Measurements from ENCODE around the gene NLE1. TPM values are rescaled to one million over a fixed set of nuclear protein-coding genes. Genes with fewer than 3 reads are reported as not detected.
"Not testable (repeated sequence)": the region's sequence is repeated elsewhere in the genome, so short reads cannot be mapped to it uniquely, and the experiment has no call there.

The NLE1 gene
- total RNA-seq, 3 donors from 2014 or later: 9.0 to 13.6 (median 12.1) TPM

DNA sequence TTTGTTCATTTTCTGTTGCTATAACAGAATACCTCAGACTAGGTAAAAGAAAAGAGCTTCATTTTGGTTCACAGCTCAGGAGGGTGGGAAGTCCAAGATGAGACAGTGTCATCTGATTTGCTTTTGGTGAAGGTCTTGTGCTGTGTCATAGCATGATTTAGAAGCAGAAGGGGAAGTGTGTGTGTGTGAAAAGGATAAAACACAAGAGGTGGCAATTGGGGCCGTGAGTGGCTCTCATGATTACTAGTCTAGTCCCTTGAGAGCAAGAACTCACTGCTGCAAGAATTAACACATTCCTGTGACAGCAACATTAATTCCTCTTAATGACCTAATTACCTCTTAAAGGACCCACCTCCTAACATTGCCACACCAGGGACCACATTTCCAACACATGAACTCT is 43.7 kb upstream of the NLE1 start:
- DNase-seq (no peak), ATAC-seq (no peak)
- TF ChIP-seq, protein P1, sequence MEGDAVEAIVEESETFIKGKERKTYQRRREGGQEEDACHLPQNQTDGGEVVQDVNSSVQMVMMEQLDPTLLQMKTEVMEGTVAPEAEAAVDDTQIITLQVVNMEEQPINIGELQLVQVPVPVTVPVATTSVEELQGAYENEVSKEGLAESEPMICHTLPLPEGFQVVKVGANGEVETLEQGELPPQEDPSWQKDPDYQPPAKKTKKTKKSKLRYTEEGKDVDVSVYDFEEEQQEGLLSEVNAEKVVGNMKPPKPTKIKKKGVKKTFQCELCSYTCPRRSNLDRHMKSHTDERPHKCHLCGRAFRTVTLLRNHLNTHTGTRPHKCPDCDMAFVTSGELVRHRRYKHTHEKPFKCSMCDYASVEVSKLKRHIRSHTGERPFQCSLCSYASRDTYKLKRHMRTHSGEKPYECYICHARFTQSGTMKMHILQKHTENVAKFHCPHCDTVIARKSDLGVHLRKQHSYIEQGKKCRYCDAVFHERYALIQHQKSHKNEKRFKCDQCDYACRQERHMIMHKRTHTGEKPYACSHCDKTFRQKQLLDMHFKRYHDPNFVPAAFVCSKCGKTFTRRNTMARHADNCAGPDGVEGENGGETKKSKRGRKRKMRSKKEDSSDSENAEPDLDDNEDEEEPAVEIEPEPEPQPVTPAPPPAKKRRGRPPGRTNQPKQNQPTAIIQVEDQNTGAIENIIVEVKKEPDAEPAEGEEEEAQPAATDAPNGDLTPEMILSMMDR (IDR thresholded peaks at IDR 0.05): no peak
- intact Hi-C loops (cut with DNase I, micrococcal nuclease): no loop called here
- H3K9me3 ChIP-seq: no peaks in the 10 kb centered on the region
- H3K4me1 ChIP-seq (ENCODE audit: low read depth): no peaks in the 10 kb centered on the region
- no peak overlapping the region for H3K4me3 ChIP-seq
- H3K36me3 ChIP-seq (ENCODE audit: low read depth): no peaks in the 10 kb centered on the region

DNA sequence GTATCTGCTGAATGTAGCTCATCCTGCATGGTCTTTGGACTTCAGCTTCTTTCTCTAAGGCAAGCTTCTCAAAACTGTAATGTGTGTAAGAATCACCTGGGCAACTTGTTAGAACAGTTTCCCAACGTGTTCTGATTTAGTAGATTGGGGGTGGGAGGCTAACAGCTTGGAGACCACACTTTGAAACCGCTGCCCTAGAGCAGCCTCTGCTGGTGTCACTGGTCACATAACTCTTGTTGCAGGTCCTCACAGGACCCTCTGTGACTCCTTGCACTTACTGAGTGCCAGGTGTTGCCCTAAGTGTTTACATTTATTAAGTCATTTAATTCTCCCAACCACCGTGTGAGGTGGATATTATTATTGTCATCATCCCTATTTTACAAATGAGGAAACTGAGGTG is 42.2 kb upstream of the NLE1 start:
- TF ChIP-seq, protein P1 (IDR thresholded peaks at IDR 0.05): no peak
- H3K4me3 ChIP-seq: no peak overlapping the region
- DNase-seq: no peak
- H3K9me3 ChIP-seq: no peaks in the 10 kb centered on the region
- intact Hi-C loops (cut with DNase I, micrococcal nuclease): no loop called here
- no peaks in the 10 kb centered on the region for H3K4me1 ChIP-seq (ENCODE audit: low read depth)
- no peak for ATAC-seq
- no peaks in the 10 kb centered on the region for H3K36me3 ChIP-seq (ENCODE audit: low read depth)

DNA sequence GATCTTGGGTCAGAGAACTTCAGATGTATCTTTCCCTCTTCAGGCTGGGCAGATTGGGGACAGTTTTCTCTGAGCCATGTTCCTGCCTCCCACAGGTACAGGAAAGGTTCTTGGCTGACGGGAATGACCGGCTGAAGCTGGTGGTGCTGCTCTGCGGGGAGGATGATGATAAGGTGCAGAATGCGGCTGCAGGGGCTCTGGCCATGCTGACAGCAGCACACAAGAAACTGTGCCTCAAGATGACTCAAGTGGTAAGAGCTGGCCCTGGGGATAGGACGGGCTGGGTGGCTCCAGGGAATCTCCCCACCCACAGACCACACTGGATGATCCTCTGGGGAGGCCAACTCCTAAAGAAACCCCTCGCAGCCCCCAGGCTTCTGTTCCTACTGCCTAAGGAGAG is 41.2 kb upstream of the NLE1 start:
- TF ChIP-seq, protein P1 (IDR thresholded peaks at IDR 0.05): no peak
- DNase-seq (no peak), ATAC-seq (no peak)
- Histone ChIP-seq H3K4me3 (no peak overlapping the region), H3K9me3 (no peaks in the 10 kb centered on the region), H3K4me1 (ENCODE audit: low read depth) (no peaks in the 10 kb centered on the region), H3K36me3 (ENCODE audit: low read depth) (no peaks in the 10 kb centered on the region)
- intact Hi-C loops (cut with DNase I, micrococcal nuclease): no loop called here

DNA sequence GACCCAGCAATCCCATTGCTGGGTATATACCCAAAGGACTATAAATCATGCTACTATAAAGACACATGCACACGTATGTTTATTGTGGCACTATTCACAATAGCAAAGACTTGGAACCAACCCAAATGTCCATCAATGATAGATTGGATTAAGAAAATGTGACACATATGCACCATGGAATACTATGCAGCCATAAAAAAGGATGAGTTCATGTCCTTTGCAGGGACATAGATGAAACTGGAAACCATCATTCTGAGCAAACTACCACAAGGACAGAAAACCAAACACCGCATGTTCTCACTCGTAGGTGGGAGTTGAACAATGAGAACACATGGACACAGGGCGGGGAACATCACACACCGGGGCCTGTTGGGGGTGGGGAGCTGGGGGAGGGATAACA is 37.3 kb upstream of the NLE1 start:
- DNase-seq; H3K36me3 ChIP-seq (ENCODE audit: low read depth); H3K4me3 ChIP-seq; H3K9me3 ChIP-seq; ATAC-seq; H3K4me1 ChIP-seq (ENCODE audit: low read depth): not testable (repeated sequence)
- intact Hi-C loops (cut with DNase I, micrococcal nuclease): loop anchor here in 1 of 2 donors (10.0 kb wide), 1 partner anchor 355 kb away; the partner anchor contains the start of gene SLFN12L

DNA sequence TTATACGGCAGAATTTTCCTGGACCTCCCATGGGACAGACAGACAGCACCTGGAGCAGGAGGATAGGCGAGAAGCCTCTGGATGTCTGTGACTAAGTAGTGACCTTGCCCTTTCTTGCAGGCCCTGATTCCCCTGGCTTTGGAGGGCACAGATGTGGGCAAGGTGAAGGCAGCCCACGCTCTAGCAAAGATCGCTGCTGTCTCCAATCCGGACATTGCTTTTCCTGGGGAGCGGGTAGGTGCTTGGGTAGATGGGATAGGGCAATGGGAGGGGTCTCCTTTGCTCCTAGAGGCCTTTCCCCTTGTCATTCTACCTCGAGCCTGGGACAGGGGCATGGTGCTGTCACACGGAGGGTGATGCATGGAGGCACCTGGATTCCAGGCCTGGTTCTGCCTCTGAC is 34.8 kb upstream of the NLE1 start:
- ATAC-seq: no peak
- no peak for DNase-seq
- Histone ChIP-seq H3K36me3 (ENCODE audit: low read depth) (no peaks in the 10 kb centered on the region), H3K9me3 (no peaks in the 10 kb centered on the region), H3K4me1 (ENCODE audit: low read depth) (no peaks in the 10 kb centered on the region), H3K4me3 (no peak overlapping the region)
- TF ChIP-seq, protein P1 (IDR thresholded peaks at IDR 0.05): no peak
- intact Hi-C loops (cut with DNase I, micrococcal nuclease): loop anchor here in 1 of 2 donors (10.0 kb wide), 1 partner anchor 358 kb away; the partner anchor contains the start of gene SLFN12L

DNA sequence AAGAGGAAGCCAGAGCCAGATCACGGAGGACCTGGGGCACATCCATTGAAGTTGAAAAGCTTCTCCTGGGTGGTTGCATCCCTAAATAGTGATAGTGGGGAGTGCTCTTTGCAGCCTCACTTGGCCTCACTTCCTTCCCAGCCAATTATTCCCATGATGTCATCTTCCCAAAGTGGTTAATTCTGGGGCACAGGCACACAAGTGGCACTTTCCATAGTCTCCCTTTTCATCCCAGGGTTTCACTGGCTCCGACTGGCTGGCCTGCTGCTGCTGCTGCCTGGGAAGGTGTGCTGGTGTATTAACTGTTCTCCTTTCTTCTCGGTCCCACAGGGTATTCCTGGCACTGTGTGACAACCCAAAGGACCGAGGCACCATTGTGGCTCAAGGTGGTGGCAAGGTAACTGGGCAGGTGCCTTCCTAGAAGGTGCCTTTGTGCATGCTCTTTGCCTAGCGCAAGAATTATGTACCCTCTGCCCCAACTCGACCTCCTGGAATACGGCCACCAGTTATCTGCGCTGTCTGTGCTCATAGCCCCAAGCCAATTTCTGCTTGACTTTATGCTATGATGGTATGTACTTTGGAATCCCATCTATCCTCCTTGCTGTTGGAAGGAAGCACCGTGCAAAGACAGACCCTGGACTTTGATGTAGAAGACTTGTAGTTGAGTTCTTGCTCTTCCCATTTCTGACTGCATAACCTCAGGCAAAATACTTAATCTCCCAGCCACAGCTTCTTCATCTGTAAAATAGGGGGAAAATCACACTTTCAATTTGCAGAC is 33.7 kb upstream of the NLE1 start:
- ATAC-seq (no peak), DNase-seq (no peak)
- TF ChIP-seq, protein P1 (IDR thresholded peaks at IDR 0.05): no peak
- Histone ChIP-seq H3K9me3 (no peaks in the 10 kb centered on the region), H3K4me1 (ENCODE audit: low read depth) (no peaks in the 10 kb centered on the region), H3K4me3 (no peak overlapping the region), H3K36me3 (ENCODE audit: low read depth) (no peaks in the 10 kb centered on the region)
- intact Hi-C loops (cut with DNase I, micrococcal nuclease): loop anchor here in 1 of 2 donors (10.0 kb wide), 1 partner anchor 359 kb away; the partner anchor contains the start of gene SLFN12L
